ENCODE data around the gene CYP3A5.

DNA sequence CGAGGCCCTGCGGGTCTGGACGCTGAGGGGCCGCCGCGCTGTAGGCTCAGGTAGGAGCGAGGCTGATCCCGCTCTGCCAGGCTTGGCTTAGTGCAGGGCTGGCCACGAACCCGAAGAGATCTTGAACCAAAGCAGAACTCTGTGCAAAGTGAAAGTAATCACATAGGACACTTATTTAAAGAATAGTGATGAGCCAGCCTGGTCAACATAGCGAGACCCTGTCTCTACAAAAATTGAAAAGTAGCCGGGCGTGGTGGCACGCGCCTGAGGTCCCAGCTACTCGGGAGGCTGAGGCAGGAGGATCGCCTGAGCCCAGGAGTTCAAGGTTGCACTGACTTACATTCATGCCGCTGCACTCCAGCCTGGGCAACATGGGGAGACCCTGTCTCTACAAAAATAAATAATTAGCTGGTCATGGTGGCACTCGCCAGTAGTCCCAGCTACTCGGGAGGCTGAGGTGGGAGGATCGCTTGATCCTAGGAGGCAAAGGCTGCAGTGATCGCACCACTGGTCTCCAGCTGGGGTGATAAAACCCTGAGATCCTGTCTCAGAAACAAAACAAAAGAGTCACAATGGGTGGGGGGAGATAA lies 62.5 kb downstream of the CYP3A5 start:
- TF ChIP-seq ZFX (IDR thresholded peaks at IDR 0.05; ENCODE audit: borderline replicate concordance): no peak
- TF ChIP-seq, protein P1, sequence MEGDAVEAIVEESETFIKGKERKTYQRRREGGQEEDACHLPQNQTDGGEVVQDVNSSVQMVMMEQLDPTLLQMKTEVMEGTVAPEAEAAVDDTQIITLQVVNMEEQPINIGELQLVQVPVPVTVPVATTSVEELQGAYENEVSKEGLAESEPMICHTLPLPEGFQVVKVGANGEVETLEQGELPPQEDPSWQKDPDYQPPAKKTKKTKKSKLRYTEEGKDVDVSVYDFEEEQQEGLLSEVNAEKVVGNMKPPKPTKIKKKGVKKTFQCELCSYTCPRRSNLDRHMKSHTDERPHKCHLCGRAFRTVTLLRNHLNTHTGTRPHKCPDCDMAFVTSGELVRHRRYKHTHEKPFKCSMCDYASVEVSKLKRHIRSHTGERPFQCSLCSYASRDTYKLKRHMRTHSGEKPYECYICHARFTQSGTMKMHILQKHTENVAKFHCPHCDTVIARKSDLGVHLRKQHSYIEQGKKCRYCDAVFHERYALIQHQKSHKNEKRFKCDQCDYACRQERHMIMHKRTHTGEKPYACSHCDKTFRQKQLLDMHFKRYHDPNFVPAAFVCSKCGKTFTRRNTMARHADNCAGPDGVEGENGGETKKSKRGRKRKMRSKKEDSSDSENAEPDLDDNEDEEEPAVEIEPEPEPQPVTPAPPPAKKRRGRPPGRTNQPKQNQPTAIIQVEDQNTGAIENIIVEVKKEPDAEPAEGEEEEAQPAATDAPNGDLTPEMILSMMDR (IDR thresholded peaks at IDR 0.05): no peak

Data from 22Rv1 (cell line).